Measurements from ENCODE around the gene LRRC3.

LRRC3 gene

DNA sequence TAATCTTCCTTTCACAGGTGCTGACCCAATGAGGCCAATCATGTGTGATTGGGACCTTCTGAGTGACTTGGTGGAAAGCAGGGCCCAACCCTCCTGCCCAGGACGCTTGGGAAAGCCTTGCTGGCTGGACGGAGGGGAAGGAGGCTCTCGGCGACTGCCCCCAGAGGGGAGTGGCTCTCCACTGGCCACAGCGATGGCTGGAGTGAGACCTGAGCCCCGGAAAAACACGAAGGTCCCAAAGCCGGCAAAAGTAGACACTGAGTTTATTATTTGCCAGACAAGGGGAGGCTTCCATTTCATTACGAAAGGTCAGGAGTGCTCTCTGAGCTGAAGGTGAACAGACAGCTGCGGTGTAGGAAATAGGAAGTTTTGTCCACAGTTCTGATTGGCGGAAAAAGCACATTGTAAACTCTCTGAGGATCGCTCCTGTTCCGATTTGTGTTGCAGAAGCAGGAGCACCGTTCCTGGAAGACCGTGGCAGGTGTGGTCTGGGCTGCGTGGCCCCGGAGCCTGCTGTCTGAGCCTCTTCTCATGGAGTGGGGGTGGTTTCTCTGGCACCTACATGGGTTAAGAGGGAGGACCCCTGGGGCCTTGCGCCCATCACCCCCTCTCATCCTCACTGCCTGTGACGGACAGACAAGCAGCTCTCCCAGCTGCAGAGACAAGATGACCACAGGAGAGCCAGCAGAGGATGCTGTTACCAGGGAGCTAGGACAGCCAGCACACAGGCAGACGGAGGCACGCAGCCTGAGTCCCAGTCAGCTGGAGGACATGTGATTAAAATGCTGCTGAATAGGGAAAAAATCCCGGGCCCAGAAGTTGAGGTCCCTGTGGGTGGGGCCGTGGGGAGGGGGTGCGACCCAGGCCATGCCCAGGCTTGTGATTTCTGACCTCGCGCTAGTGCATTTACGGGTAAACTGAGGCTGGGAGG is 43.2 kb downstream of the LRRC3 start (continued):
- TF ChIP-seq, protein P1, sequence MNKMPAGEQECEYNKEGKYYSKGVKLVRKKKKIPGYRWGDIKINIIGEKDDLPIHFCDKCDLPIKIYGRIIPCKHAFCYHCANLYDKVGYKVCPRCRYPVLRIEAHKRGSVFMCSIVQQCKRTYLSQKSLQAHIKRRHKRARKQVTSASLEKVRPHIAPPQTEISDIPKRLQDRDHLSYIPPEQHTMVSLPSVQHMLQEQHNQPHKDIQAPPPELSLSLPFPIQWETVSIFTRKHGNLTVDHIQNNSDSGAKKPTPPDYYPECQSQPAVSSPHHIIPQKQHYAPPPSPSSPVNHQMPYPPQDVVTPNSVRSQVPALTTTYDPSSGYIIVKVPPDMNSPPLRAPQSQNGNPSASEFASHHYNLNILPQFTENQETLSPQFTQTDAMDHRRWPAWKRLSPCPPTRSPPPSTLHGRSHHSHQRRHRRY (tag by site-specific recombination; IDR thresholded peaks at IDR 0.05): no peak
- TF ChIP-seq ZNF221 (tag by site-specific recombination; IDR thresholded peaks at IDR 0.05; ENCODE audit: borderline replicate concordance): no peak
- TF ChIP-seq ZBTB21 (tag by site-specific recombination; IDR thresholded peaks at IDR 0.05): no peak

DNA sequence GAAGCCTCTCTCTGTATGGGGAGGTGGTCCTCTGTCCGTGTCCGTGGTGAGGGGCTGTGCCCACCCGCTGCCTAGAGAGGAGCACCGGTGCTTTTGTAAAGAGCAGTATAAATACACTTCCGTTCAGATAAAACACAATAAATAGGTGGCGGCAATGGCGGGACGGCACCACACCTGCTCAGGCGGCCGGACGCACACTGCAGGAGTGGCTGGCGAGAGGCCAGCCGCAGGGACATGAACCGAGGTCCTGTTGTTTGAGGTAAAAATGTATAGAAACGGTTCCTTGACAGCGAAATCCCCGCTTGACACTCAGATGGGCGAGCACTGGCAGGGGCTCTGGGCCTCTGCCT is 43.9 kb downstream of the LRRC3 start:
- ChIA-PET CTCF (interaction anchor here (0.7 kb wide), 1 partner anchor 11 kb away, joined by 3 read pairs; no protein-coding TSS in a partner anchor), POLR2A (no interaction called here)
- Histone ChIP-seq H3K36me3 (ENCODE audit: control insufficient read depth in 2 of 2, insufficient read depth in 1 of 2, low read length in 2 of 2) (no peaks in the 10 kb centered on the region), H3K4me3 (ENCODE audit: low read depth, low read length) (no peak overlapping the region), H3K27ac (ENCODE audit: extremely low read depth, low read depth, low read length) (no peak overlapping the region), H3K9me3 (ENCODE audit: control insufficient read depth, insufficient read depth, low read depth, low read length) (no peaks in the 10 kb centered on the region), H3K4me1 (ENCODE audit: control insufficient read depth, insufficient read depth, low read length) (no peaks in the 10 kb centered on the region)
- TF ChIP-seq, protein P2, sequence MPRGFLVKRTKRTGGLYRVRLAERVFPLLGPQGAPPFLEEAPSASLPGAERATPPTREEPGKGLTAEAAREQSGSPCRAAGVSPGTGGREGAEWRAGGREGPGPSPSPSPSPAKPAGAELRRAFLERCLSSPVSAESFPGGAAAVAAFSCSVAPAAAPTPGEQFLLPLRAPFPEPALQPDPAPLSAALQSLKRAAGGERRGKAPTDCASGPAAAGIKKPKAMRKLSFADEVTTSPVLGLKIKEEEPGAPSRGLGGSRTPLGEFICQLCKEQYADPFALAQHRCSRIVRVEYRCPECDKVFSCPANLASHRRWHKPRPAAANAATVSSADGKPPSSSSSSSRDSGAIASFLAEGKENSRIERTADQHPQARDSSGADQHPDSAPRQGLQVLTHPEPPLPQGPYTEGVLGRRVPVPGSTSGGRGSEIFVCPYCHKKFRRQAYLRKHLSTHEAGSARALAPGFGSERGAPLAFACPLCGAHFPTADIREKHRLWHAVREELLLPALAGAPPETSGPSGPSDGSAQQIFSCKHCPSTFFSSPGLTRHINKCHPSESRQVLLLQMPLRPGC (tag by site-specific recombination; IDR thresholded peaks at IDR 0.05): no peak
- TF ChIP-seq ZNF114 (tag by site-specific recombination; IDR thresholded peaks at IDR 0.05): no peak

DNA sequence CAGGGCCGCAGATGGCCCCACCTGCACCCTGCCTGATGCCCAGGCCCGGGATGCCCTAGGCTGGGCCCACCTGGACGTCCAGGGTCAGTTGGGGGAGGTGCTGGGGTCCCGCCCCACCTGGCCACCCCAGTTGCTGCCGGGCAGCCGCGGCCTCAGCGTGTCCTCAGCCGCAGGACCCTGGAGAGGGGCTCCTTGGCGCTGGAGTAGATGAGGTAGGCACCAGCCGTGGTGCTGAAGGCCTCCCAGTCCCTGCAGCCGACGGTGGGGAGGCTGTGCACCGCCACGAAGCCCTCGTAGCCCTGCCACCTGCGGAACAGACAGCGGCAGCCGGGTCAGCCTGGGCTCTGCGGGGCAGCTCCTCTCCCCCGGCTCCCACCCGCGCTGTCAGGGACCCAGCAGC is 44.3 kb downstream of the LRRC3 start:
- POLR2A ChIA-PET: no interaction called here
- TF ChIP-seq ZNF335 (tag by site-specific recombination; conservative IDR thresholded peaks at IDR 0.05): no peak
- TF ChIP-seq, protein P3, sequence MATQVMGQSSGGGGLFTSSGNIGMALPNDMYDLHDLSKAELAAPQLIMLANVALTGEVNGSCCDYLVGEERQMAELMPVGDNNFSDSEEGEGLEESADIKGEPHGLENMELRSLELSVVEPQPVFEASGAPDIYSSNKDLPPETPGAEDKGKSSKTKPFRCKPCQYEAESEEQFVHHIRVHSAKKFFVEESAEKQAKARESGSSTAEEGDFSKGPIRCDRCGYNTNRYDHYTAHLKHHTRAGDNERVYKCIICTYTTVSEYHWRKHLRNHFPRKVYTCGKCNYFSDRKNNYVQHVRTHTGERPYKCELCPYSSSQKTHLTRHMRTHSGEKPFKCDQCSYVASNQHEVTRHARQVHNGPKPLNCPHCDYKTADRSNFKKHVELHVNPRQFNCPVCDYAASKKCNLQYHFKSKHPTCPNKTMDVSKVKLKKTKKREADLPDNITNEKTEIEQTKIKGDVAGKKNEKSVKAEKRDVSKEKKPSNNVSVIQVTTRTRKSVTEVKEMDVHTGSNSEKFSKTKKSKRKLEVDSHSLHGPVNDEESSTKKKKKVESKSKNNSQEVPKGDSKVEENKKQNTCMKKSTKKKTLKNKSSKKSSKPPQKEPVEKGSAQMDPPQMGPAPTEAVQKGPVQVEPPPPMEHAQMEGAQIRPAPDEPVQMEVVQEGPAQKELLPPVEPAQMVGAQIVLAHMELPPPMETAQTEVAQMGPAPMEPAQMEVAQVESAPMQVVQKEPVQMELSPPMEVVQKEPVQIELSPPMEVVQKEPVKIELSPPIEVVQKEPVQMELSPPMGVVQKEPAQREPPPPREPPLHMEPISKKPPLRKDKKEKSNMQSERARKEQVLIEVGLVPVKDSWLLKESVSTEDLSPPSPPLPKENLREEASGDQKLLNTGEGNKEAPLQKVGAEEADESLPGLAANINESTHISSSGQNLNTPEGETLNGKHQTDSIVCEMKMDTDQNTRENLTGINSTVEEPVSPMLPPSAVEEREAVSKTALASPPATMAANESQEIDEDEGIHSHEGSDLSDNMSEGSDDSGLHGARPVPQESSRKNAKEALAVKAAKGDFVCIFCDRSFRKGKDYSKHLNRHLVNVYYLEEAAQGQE (tag by site-specific recombination; IDR thresholded peaks at IDR 0.05): peak; percentile 97
- Histone ChIP-seq H3K27ac (ENCODE audit: extremely low read depth, low read depth, low read length) (no peak overlapping the region), H3K4me3 (ENCODE audit: low read depth, low read length) (no peak overlapping the region), H3K36me3 (ENCODE audit: control insufficient read depth in 2 of 2, insufficient read depth in 1 of 2, low read length in 2 of 2) (no peaks in the 10 kb centered on the region), H3K9me3 (ENCODE audit: control insufficient read depth, insufficient read depth, low read depth, low read length) (no peaks in the 10 kb centered on the region), H3K4me1 (ENCODE audit: control insufficient read depth, insufficient read depth, low read length) (no peaks in the 10 kb centered on the region)
- CTCF ChIA-PET: interaction anchor here (1.4 kb wide), 1 partner anchor 294 kb away, joined by 5 read pairs; no protein-coding TSS in a partner anchor

DNA sequence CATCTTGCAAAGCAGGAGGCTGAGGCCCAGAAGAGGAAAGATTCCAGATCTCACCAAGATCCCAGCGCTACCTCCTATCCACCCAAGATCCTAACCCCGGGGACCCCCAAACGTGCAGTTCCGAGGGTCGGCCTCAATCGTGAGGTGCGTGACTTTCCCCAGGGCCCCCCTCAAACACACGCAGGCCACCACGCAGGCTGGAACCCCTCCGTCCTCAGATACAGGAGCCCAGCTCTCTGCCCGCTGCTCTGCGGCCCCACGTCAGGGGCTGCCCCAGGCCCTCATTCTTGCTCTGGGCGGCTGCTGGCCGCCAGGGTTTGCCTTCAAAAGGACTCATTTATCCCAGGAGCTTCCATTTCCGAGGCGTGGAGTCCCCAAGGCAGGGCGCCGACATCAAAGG is 44.8 kb downstream of the LRRC3 start:
- TF ChIP-seq ZNF514 (tag by site-specific recombination; IDR thresholded peaks at IDR 0.05) (no peak), ZNF48 (tag by site-specific recombination; IDR thresholded peaks at IDR 0.05) (no peak), ZNF510 (tag by site-specific recombination; IDR thresholded peaks at IDR 0.05; ENCODE audit: insufficient replicate concordance) (no peak)
- CTCF ChIA-PET: interaction anchor here (1.4 to 2.5 kb wide), 2 partner anchors 10 to 293 kb away, joined by 5 to 17 read pairs; no protein-coding TSS in a partner anchor
- H3K9me3 ChIP-seq (ENCODE audit: control insufficient read depth, insufficient read depth, low read depth, low read length): no peaks in the 10 kb centered on the region
- POLR2A ChIA-PET: no interaction called here
- no peak overlapping the region for H3K27ac ChIP-seq (ENCODE audit: extremely low read depth, low read depth, low read length)
- H3K36me3 ChIP-seq (ENCODE audit: control insufficient read depth in 2 of 2, insufficient read depth in 1 of 2, low read length in 2 of 2): no peaks in the 10 kb centered on the region
- H3K4me3 ChIP-seq (ENCODE audit: low read depth, low read length): no peak overlapping the region
- no peaks in the 10 kb centered on the region for H3K4me1 ChIP-seq (ENCODE audit: control insufficient read depth, insufficient read depth, low read length)

All from HEK293 (cell line).